Measurements from ENCODE around the gene ANOS1.
"Not testable (repeated sequence)": the region's sequence is repeated elsewhere in the genome, so short reads cannot be mapped to it uniquely, and the experiment has no call there.

ANOS1 gene

DNA sequence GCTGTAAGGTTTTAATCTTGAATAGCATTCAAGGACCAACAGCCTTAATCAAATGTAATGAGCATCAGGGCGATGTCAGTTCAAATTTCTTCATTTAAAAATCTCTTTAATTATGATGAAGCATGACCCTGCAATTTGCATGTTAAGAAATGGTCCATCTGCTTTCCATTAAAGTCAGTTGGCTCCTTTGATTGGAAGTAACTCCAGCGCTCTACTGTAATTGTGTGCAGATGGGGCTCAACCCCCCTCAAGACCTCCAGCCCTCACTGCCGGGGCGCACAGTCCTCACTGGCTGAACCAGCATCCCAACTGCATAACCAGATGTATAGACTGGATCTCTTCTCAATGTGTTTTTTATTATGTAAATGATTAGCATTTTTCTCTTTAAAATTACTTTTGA is 140.4 kb downstream of the ANOS1 start:
- DNase-seq, result no peak

DNA sequence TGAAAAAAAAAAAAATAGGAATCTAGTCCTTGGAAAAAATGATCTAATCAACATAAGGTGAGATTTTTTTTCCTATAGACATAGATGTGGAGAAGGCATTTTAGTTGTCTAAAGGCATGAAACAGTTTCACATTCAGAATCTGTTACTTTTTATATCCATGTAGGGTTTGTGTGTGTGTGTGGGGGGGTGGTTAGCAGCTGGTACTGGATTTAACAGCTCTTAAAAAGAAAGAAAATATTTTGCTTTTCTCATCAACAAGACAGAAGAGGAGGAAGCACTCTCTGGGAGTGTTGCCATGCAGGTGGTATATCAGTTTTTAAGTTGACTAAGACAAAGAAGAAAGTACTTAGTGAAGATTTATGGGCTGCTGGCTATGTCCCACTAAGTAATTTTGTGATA is 145.0 kb downstream of the ANOS1 start:
- peak; percentile 32 for DNase-seq

- no peak for DNase-seq
Observed at GRCh38 chrX:8579602-8580001, 152.3 kb downstream of the ANOS1 start.

DNA sequence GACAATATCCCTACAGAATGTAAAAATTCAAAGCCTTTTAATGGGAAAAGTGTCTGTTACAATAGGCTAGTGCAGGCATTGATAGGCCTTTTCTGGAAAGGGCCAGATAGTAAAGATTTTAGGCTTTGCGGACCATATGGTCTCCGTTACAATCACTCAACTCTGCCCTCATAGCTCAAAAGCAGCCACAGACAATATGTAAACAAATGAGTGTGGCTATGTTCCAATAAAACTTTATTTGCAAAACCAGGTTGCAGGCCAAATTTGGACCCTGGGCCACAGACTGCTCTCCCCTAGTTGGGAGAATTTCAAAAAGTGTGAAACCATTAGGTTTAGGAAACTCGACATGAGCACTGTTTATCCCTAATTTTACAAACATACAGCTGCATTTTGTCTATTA is 155.1 kb downstream of the ANOS1 start:
- DNase-seq, result no peak

- DNase-seq, result no peak
Observed at GRCh38 chrX:8565729-8566128, 166.2 kb downstream of the ANOS1 start.

DNA sequence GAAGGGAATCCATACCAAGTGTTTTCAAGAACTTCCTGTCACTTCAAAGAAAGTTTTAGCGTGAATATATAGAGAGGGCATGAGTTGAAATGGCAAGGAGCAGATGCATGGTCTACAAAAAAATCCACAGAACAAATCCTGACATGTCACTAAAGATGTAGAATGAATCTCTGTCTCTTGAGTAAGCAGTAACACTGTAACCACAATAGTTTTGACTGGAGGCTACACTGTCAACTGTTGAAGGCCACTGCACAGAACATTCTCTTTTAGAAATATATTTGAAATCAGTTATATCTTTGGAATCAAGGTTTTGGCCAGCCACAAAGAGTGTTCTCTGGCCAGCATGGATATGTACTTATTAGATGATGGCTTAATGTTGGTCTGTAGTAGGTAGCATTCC is 183.5 kb downstream of the ANOS1 start:
- no peak for DNase-seq

DNA sequence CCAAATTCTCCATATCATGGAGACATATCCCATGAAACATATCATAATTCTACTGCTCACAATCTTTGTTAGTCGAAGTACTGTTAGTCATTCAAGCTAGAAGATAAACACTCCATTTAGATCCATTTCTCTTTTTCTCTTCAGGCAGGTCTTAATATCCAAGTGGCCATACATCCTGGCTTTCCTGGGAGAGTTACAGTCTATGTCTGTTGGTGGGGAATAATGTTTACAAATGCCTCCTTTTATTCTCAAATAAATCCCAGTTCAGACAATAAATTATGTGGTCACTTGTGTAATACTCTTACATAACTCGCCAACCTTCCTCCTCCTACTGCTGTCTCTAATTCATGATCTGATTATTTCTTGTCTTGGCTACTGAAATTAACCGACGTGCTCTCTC is 185.2 kb downstream of the ANOS1 start:
- DNase-seq, result no peak

- no peak for DNase-seq
Observed at GRCh38 chrX:8520791-8521190, 211.1 kb downstream of the ANOS1 start.

GRCh38 chrX:8520178-8520577 is 211.8 kb downstream of the ANOS1 start:
- DNase-seq, result no peak

GRCh38 chrX:8504451-8504850 is 227.5 kb downstream of the ANOS1 start:
- DNase-seq, result no peak

DNA sequence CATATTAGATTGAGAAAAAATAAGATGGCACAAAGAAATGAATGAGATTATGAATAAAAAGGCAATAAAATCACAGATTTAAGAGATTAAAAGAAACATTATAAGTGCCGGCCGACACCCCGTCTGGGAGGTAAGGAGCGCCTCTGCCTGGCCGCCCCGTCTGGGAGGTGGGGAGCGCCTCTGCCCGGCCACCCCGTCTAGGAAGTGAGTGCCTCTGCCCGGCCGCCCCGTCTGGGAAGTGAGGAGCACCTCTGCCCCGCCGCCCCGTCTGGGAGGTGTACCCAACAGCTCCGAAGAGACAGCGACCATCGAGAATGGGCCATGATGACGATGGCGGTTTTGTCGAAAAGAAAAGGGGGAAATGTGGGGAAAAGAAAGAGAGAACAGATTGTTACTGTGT is 229.8 kb downstream of the ANOS1 start:
- DNase-seq, result not testable (repeated sequence)

DNA sequence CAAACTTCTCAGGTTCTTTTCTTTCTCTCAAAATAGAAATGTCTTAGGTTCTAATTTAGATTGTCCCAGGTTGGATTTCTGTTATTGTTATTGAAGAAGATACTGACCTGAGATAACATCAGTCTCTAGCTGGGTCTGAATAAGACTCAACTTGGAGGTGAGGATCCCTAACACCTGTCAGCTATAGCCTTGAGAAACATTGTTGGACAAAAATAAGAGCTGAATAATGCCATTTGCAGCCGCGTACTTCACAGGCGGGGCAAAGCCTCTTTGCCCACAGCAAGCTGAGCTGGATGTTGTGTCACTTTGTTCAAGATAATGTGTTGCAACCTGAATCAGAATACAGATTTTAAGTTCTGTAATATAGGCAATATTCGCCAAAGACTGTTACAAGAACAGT is 231.7 kb downstream of the ANOS1 start:
- DNase-seq, result no peak

GRCh38 chrX:8495036-8495435 is 236.9 kb downstream of the ANOS1 start:
- not testable (repeated sequence) for DNase-seq

GRCh38 chrX:8484360-8484949 is 247.5 kb downstream of the ANOS1 start:
- DNase-seq, result no peak
